Keratinocyte (primary cell): Measurements from ENCODE around the gene KLF3.

Experiments used
- CTCF ChIP-seq, 3 experiments: IDR thresholded peaks in 1 of 3; conservative IDR thresholded peaks in 1 of 3; optimal IDR thresholded peaks in 1 of 3; 2 replicates in 2 of 3; 3 replicates in 1 of 3; pipeline versions ENCODE3 to v1.5.1; 2011; ENCODE audit warnings: low read length in 3 of 3, mild to moderate bottlenecking in 3 of 3, moderate library complexity in 2 of 3, control low read depth in 1 of 3, inconsistent platforms in 1 of 3; ENCODE audit not compliant: insufficient read depth in 2 of 3; ENCODE audit errors: extremely low read depth in 1 of 3
- EZH2 ChIP-seq: IDR thresholded peaks from one replicate; pipeline ENCODE4 v1.6.1; 2012; ENCODE audit warnings: inconsistent platforms, mild to moderate bottlenecking, low read length, moderate library complexity

GRCh38 chr4:38682336-38682735, 18.3 kb downstream of the KLF3 start:
- TF ChIP-seq CTCF (optimal IDR thresholded peaks at IDR 0.05 in 1 of 3, IDR thresholded peaks at IDR 0.05 in 1 of 3, conservative IDR thresholded peaks at IDR 0.05 in 1 of 3; ENCODE audit: extremely low read depth in 1 of 3, insufficient read depth in 2 of 3, low read length in 3 of 3) (no peak), EZH2 (no peak)
